ENCODE measurements around the gene TMEM131.
"Not testable (repeated sequence)": the region's sequence is repeated elsewhere in the genome, so short reads cannot be mapped to it uniquely, and the experiment has no call there.

Gene TMEM131

DNA sequence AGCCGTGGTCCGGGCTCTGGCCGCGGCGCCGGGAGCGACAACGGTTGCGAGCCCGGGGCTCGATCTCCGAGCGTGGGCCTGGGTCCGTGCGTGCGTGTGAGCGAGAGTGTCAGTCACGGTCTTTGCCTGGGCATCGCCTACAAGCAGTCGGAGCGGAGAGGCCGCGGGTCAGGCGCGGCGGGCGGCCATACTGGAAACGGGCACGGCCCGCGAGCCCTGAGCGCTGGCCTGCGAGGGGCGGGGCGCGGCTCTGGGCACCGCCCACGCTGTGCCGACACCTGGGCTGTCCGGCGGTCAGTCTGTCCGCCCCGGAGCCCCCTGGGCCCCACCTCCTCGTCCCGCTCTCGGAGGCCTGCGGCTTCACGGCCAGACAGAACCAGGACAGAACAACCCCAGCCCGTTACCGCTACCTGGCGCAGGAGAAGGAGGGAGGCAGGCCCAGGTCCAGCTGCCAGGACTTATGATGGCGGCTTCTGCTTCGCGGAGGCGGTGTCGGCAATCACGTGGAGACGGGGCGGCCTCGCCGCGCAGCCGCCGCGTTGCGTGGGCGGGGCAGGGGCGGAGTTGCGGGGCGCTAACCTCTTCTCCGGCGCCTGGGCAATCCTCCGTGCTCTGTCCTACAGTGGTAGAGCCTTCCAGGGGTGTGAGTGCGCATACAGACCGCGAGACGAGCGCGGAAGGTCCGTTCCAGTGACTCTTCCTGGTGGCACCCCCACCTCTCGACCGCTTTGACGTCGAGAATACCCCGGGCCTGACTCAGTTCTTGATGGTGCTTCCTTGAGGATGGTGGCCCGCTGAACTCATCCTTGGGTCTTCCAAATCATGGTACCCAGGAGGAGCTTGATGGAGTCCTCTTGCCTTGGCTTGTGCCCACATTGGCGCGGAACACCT lies at the start of gene TMEM131:
TSS of gene TMEM131 (minus strand) at position 215 of the 891 bp plus-strand sequence. CDS start 286 bp downstream, outside the sequence.
- H3K4me3 Mint-ChIP-seq, result peak within 1 kb of the TSS; percentile 91
- H3K27me3 Mint-ChIP-seq, result no peaks in the 10 kb centered on the region
- no peaks in the 10 kb centered on the region for H3K9me3 Mint-ChIP-seq
- peak within 1 kb of the TSS; percentile 95 for H3K27ac Mint-ChIP-seq
- H3K4me1 Mint-ChIP-seq (ENCODE audit: low read depth), result peaks cover 41% of the 10 kb centered on the region
- peak; percentile 99 for DNase-seq
- peaks cover 4% of the 10 kb centered on the region for H3K36me3 Mint-ChIP-seq (ENCODE audit: low read depth)

GRCh38 chr2:98044730-98045129 lies 49.0 kb upstream of the TMEM131 start:
- not testable (repeated sequence) for H3K36me3 Mint-ChIP-seq (ENCODE audit: low read depth); DNase-seq; H3K4me3 Mint-ChIP-seq; H3K4me1 Mint-ChIP-seq (ENCODE audit: low read depth); H3K27ac Mint-ChIP-seq
- H3K9me3 Mint-ChIP-seq, result peaks cover 32% of the 10 kb centered on the region
- peaks cover 19% of the 10 kb centered on the region for H3K27me3 Mint-ChIP-seq

DNA sequence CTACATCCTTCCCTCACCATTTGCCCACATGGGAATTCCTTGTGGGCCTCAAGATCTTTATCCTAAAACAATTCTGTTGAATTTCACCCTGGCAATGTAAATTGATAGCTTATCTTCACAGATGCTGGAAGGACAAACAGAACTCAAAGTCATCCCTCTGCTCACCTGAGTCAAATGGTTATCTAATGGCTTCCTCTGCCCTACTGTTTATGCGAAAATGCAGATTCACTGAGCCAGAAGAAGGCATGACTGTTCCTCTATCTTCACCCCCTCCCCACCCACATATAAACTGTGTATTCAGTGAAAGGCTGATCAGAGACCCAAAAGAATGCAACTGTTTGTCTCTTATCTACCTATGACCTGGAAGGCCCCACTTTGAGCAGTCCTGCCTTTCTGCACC lies 47.4 kb upstream of the TMEM131 start:
- H3K36me3 Mint-ChIP-seq (ENCODE audit: low read depth), result no peaks in the 10 kb centered on the region
- H3K4me1 Mint-ChIP-seq (ENCODE audit: low read depth), result no peaks in the 10 kb centered on the region
- no peak overlapping the region for H3K4me3 Mint-ChIP-seq
- H3K27me3 Mint-ChIP-seq, result peaks cover 12% of the 10 kb centered on the region
- H3K9me3 Mint-ChIP-seq, result peaks cover 32% of the 10 kb centered on the region
- DNase-seq, result no peak
- H3K27ac Mint-ChIP-seq, result no peak overlapping the region

- H3K27ac Mint-ChIP-seq, result no peak overlapping the region
- no peaks in the 10 kb centered on the region for H3K36me3 Mint-ChIP-seq (ENCODE audit: low read depth)
- H3K4me3 Mint-ChIP-seq, result no peak overlapping the region
- DNase-seq, result no peak
- H3K27me3 Mint-ChIP-seq, result peaks cover 12% of the 10 kb centered on the region
- peaks cover 28% of the 10 kb centered on the region for H3K9me3 Mint-ChIP-seq
- H3K4me1 Mint-ChIP-seq (ENCODE audit: low read depth), result no peaks in the 10 kb centered on the region
These were observed 44.7 kb upstream of the TMEM131 start for GRCh38 chr2:98040331-98040939.

GRCh38 chr2:98039085-98039756 lies 43.5 kb upstream of the TMEM131 start:
- H3K4me1 Mint-ChIP-seq (ENCODE audit: low read depth), result no peaks in the 10 kb centered on the region
- no peak overlapping the region for H3K27ac Mint-ChIP-seq
- peaks cover 17% of the 10 kb centered on the region for H3K9me3 Mint-ChIP-seq
- H3K4me3 Mint-ChIP-seq, result no peak overlapping the region
- no peak for DNase-seq
- H3K27me3 Mint-ChIP-seq, result peaks cover 12% of the 10 kb centered on the region
- no peaks in the 10 kb centered on the region for H3K36me3 Mint-ChIP-seq (ENCODE audit: low read depth)

DNA sequence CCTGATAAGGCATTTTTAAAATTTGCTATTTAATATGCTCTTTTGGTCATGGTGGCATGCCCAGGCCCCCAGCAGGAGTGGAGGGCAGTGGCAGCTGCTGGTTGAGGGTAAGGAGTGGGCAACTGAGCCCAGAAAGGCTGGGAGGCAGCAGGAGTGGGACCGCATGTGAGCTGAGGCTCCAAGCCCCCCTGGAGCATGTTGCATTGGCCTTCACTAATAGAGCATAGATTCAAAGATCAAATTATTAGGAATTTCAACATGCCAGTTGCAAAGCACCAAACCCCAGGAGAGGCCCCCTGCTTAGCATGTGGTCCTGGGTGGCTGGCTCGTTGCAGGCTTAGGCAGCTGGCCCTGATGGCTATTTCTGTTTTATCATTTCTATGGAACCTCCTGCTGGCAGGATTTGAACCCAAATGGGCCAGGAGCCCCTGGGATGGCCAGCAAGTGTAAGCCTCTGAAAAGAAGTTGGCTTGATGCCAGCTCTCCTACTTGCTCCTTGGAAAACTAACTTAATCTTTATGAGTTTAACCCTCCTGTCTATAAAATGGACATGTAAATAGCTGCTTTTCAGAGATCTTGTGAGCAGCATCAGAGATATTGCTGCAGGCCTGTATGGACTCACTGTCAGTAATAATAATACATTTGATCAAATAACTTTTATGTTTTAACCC lies 42.1 kb upstream of the TMEM131 start:
- no peak overlapping the region for H3K27ac Mint-ChIP-seq
- DNase-seq, result no peak
- H3K9me3 Mint-ChIP-seq, result peaks cover 3% of the 10 kb centered on the region
- peaks cover 8% of the 10 kb centered on the region for H3K27me3 Mint-ChIP-seq
- no peak overlapping the region for H3K4me3 Mint-ChIP-seq
- no peaks in the 10 kb centered on the region for H3K36me3 Mint-ChIP-seq (ENCODE audit: low read depth)
- H3K4me1 Mint-ChIP-seq (ENCODE audit: low read depth), result no peaks in the 10 kb centered on the region

DNA sequence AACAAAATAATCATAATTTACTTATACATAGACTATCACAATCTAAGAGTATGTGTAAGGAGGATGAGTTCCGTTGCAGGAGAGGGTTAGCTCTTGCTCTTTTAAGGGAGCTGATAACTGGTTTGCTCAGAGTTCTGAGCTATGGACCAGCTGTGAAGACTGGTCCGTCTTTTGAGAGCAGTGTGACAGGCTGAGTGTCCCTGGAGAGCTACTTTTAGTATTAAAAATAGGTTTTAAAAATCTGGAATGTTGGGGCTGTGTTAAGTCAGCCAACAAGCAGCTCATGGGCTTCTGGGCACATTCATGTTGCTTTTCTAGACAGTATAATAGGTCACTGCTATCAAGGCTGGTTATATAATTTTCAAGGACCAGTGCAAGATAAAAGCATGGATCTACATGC lies 41.5 kb upstream of the TMEM131 start:
- no peak overlapping the region for H3K4me3 Mint-ChIP-seq
- DNase-seq, result no peak
- H3K9me3 Mint-ChIP-seq, result no peaks in the 10 kb centered on the region
- H3K4me1 Mint-ChIP-seq (ENCODE audit: low read depth), result no peaks in the 10 kb centered on the region
- no peak overlapping the region for H3K27ac Mint-ChIP-seq
- H3K36me3 Mint-ChIP-seq (ENCODE audit: low read depth), result no peaks in the 10 kb centered on the region
- peaks cover 8% of the 10 kb centered on the region for H3K27me3 Mint-ChIP-seq

GRCh38 chr2:98036349-98037000 lies 40.7 kb upstream of the TMEM131 start:
- Mint-ChIP-seq H3K27me3 (peaks cover 3% of the 10 kb centered on the region), H3K4me1 (ENCODE audit: low read depth) (no peaks in the 10 kb centered on the region), H3K36me3 (ENCODE audit: low read depth) (no peaks in the 10 kb centered on the region), H3K27ac (no peak overlapping the region), H3K4me3 (no peak overlapping the region), H3K9me3 (no peaks in the 10 kb centered on the region)
- DNase-seq, result no peak

DNA sequence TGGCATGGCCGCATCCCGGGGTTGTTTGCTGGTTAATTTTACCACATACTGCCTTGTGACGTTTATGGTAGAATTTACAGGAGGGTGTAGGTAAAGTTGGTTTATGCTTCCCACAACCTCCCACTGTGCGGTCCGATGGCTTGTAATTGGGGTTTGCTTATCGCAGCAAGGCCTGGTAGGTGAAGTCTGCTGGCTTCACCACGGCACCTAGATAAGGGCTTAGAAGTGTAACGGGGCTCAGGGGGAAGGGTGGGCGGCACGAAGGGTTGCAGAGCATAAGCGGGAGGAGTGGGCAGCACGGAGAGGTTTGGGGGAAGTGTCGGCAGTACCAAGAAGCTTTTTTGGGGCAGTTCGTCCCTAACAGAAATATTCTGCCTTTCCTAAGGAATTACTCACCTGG lies 39.0 kb upstream of the TMEM131 start:
- Mint-ChIP-seq H3K9me3 (no peaks in the 10 kb centered on the region), H3K27ac (no peak overlapping the region), H3K27me3 (no peaks in the 10 kb centered on the region), H3K4me3 (no peak overlapping the region), H3K4me1 (ENCODE audit: low read depth) (no peaks in the 10 kb centered on the region), H3K36me3 (ENCODE audit: low read depth) (no peaks in the 10 kb centered on the region)
- no peak for DNase-seq

- Mint-ChIP-seq H3K27ac (no peak overlapping the region), H3K4me1 (ENCODE audit: low read depth) (peaks cover 8% of the 10 kb centered on the region), H3K4me3 (no peak overlapping the region), H3K9me3 (no peaks in the 10 kb centered on the region), H3K27me3 (no peaks in the 10 kb centered on the region), H3K36me3 (ENCODE audit: low read depth) (no peaks in the 10 kb centered on the region)
- DNase-seq, result no peak
These were observed 36.3 kb upstream of the TMEM131 start for GRCh38 chr2:98032086-98032485.

DNA sequence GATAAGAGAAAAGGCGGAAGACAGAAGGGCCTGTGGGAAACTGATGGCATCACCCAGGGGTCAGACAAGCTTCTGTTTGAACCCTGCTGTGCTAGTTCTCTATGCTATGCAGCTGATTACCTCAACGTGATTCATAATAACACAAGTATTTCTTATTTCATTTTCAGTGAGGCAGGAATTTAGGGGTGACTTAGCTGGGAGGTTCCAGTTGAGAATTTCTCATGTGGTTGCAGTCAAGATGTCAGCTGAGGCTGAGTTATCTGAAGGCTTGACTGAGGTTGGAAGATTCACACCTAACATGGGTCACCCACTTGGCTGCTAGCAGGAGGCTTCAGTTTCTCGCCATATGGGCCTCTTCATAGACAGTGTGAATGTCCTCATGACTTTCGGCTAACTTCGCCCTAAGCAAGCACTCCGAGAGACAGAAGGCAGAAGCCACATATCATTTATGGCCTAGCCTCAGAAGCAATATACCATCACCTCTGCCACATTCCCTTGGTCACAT lies 34.0 kb upstream of the TMEM131 start:
- H3K4me1 Mint-ChIP-seq (ENCODE audit: low read depth), result peaks cover 22% of the 10 kb centered on the region
- peaks cover 2% of the 10 kb centered on the region for H3K27me3 Mint-ChIP-seq
- DNase-seq, result no peak
- H3K27ac Mint-ChIP-seq, result no peak overlapping the region
- no peaks in the 10 kb centered on the region for H3K9me3 Mint-ChIP-seq
- no peaks in the 10 kb centered on the region for H3K36me3 Mint-ChIP-seq (ENCODE audit: low read depth)
- no peak overlapping the region for H3K4me3 Mint-ChIP-seq

DNA sequence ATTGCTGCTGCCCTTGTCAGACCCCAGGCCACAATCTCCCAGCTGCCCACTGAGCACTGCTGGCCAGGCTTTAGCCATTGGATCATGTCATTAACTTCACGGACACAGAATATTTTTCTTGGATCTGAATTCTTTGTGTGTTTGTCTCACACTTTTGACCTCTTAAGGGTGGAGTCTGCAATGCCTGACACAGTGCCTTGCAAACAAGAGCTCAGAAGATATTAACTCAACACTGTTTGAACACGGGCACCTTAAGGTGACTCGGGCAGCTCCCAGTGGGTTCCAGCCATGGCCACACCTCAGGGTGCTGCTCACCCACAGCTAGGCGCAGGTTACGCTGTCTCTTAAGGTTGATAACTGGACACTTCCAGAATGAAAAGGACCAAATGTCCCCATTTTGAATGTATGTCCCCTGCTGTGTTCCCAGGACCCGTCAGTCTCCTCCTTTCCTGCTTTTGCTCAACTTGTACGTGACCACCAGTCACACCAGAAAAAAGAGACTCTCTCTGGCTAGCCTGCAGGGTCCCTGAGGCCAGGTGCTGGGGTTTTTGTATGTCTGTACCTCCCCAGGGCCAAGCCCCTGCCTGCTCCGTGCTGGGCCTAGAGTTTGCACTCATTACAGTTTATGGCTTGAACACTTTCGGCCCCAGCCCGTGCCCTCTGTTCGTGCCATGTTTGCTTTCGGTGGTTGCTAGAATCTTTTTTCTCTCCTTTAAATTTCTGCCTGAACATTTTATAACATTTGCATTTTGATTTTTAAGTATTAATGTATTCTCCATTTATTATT lies 33.4 kb upstream of the TMEM131 start:
- no peak overlapping the region for H3K4me3 Mint-ChIP-seq
- no peak overlapping the region for H3K27ac Mint-ChIP-seq
- peaks cover 22% of the 10 kb centered on the region for H3K4me1 Mint-ChIP-seq (ENCODE audit: low read depth)
- no peaks in the 10 kb centered on the region for H3K9me3 Mint-ChIP-seq
- no peak for DNase-seq
- H3K36me3 Mint-ChIP-seq (ENCODE audit: low read depth), result no peaks in the 10 kb centered on the region
- H3K27me3 Mint-ChIP-seq, result peaks cover 2% of the 10 kb centered on the region

GRCh38 chr2:98028101-98028561 lies 32.4 kb upstream of the TMEM131 start:
- Mint-ChIP-seq H3K4me3 (no peak overlapping the region), H3K4me1 (ENCODE audit: low read depth) (peaks cover 22% of the 10 kb centered on the region), H3K9me3 (no peaks in the 10 kb centered on the region), H3K27ac (no peak overlapping the region), H3K36me3 (ENCODE audit: low read depth) (no peaks in the 10 kb centered on the region), H3K27me3 (peaks cover 2% of the 10 kb centered on the region)
- no peak for DNase-seq

Measured in activated T-cell treated with anti-CD3 and anti-CD28 coated beads, Interleukin-2, amount 50 U/mL, for 24 hours (primary cell).